GM18858 (cell line): ENCODE results near the gene STIM2.
A peak's percentile ranks its signal among the peaks of the same experiment; 100 is the strongest.
"Not testable (repeated sequence)": the region's sequence is repeated elsewhere in the genome, so short reads cannot be mapped to it uniquely, and the experiment has no call there.

ENCODE experiments used
- ATAC-seq: cut with Tn5 transposase; IDR thresholded peaks from one replicate; pipeline ENCODE4 v1.9.1; 2021; ENCODE audit not compliant: unreplicated experiment

Gene STIM2

GRCh38 chr4:26866781-26867180 lies 6.1 kb downstream of the STIM2 start:
- ATAC-seq = no peak

GRCh38 chr4:26867914-26868684 lies 7.5 kb downstream of the STIM2 start:
- ATAC-seq = no peak

- ATAC-seq = no peak
These were observed 10.1 kb downstream of the STIM2 start for GRCh38 chr4:26870576-26871262.

GRCh38 chr4:26871611-26872010 lies 11.0 kb downstream of the STIM2 start:
- ATAC-seq = no peak

GRCh38 chr4:26873391-26874026 lies 12.9 kb downstream of the STIM2 start:
- ATAC-seq = peak; percentile 82

- no peak for ATAC-seq
These were observed 13.5 kb downstream of the STIM2 start for GRCh38 chr4:26874110-26874509.

GRCh38 chr4:26877406-26877805 lies 16.8 kb downstream of the STIM2 start:
- ATAC-seq = no peak

- ATAC-seq = no peak
These were observed 17.3 kb downstream of the STIM2 start for GRCh38 chr4:26877961-26878360.

GRCh38 chr4:26878794-26879391 lies 18.3 kb downstream of the STIM2 start:
- no peak for ATAC-seq

- ATAC-seq = no peak
These were observed 19.2 kb downstream of the STIM2 start for GRCh38 chr4:26879805-26880204.

- ATAC-seq = no peak
These were observed 23.4 kb downstream of the STIM2 start for GRCh38 chr4:26884026-26884425.

GRCh38 chr4:26884486-26884988 lies 23.9 kb downstream of the STIM2 start:
- peak; percentile 62 for ATAC-seq

GRCh38 chr4:26885912-26886274 lies 25.3 kb downstream of the STIM2 start:
- ATAC-seq = peak; percentile 71

GRCh38 chr4:26887143-26887542 lies 26.5 kb downstream of the STIM2 start:
- ATAC-seq = no peak

GRCh38 chr4:26887809-26888208 lies 27.2 kb downstream of the STIM2 start:
- ATAC-seq = no peak

- no peak for ATAC-seq
These were observed 28.7 kb downstream of the STIM2 start for GRCh38 chr4:26889356-26889755.

- no peak for ATAC-seq
These were observed 30.4 kb downstream of the STIM2 start for GRCh38 chr4:26891054-26891453.

- no peak for ATAC-seq
These were observed 31.2 kb downstream of the STIM2 start for GRCh38 chr4:26891867-26892266.

GRCh38 chr4:26892480-26893150 lies 32.0 kb downstream of the STIM2 start:
- no peak for ATAC-seq

- no peak for ATAC-seq
These were observed 32.9 kb downstream of the STIM2 start for GRCh38 chr4:26893491-26893890.

- ATAC-seq = not testable (repeated sequence)
These were observed 34.2 kb downstream of the STIM2 start for GRCh38 chr4:26894881-26895280.
